GM12892 (cell line): ENCODE measurements around the gene ANKH.

Experiments
- POLR2A ChIP-seq: IDR thresholded peaks from 2 replicates; pipeline ENCODE4 v1.6.1; 2011; ENCODE audit warnings: low read depth, low read length, control low read depth
- POLR2AphosphoS5 ChIP-seq: IDR thresholded peaks from 2 replicates; pipeline ENCODE4 v1.6.1; 2011; ENCODE audit warnings: low read depth, low read length, control low read depth
- TAF1 ChIP-seq: IDR thresholded peaks from 2 replicates; pipeline ENCODE4 v1.6.1; 2011; ENCODE audit warnings: low read depth, mild to moderate bottlenecking, control low read depth, low read length, borderline replicate concordance

- TF ChIP-seq POLR2A (no peak), POLR2AphosphoS5 (no peak), TAF1 (no peak)
Measured at GRCh38 chr5:14773588-14773987, 98.0 kb downstream of the ANKH start.
